D721Med (cell line): Measurements from ENCODE around the gene FAF2.
"Not testable (repeated sequence)": the region's sequence is repeated elsewhere in the genome, so short reads cannot be mapped to it uniquely, and the experiment has no call there.

ENCODE experiments used
- DNase-seq: peaks from one replicate; pipeline ENCODE4 v3.0.0; 2011; ENCODE audit warnings: low spot score; ENCODE audit not compliant: insufficient read length
- FAIRE-seq: peaks from 2 replicates; lab custom pipeline; 2011; peaks lifted over from hg19 to GRCh38; lab: Jason Lieb, UNC
- TF ChIP-seq, protein P1 (sequence below): IDR thresholded peaks from 2 replicates; pipeline ENCODE4 v1.5.1; 2012; ENCODE audit warnings: mild to moderate bottlenecking, control low read depth; ENCODE audit not compliant: insufficient read depth; ENCODE audit errors: missing control alignments

The FAF2 gene

DNA sequence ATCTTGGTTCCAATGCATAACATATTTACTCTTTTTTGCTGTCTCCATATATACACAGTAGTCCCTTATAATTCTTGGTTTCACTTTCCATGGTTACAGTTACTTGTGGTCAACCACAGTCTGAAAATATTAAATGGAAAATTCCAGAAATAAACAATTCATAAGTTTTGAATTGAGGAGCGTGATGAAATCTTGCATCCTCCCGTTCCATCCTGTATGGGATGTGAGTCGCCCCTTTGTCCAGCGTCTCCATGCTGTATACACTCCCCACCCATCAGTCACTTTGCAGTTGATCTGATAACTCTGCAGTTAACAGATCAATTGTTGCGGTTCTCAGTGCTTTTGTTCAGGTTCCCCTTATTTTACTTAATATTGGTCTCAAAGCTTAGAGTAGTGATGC lies 11.5 kb upstream of the FAF2 start:
- TF ChIP-seq, protein P1, sequence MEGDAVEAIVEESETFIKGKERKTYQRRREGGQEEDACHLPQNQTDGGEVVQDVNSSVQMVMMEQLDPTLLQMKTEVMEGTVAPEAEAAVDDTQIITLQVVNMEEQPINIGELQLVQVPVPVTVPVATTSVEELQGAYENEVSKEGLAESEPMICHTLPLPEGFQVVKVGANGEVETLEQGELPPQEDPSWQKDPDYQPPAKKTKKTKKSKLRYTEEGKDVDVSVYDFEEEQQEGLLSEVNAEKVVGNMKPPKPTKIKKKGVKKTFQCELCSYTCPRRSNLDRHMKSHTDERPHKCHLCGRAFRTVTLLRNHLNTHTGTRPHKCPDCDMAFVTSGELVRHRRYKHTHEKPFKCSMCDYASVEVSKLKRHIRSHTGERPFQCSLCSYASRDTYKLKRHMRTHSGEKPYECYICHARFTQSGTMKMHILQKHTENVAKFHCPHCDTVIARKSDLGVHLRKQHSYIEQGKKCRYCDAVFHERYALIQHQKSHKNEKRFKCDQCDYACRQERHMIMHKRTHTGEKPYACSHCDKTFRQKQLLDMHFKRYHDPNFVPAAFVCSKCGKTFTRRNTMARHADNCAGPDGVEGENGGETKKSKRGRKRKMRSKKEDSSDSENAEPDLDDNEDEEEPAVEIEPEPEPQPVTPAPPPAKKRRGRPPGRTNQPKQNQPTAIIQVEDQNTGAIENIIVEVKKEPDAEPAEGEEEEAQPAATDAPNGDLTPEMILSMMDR, result no peak
- DNase-seq (no peak), FAIRE-seq (no peak)

GRCh38 chr5:176438959-176439757 lies 9.0 kb upstream of the FAF2 start:
- DNase-seq (no peak), FAIRE-seq (no peak)
- TF ChIP-seq, protein P1, result no peak

- DNase-seq, result no peak
- FAIRE-seq, result no peak
- TF ChIP-seq, protein P1, result no peak
These were observed 7.1 kb upstream of the FAF2 start for GRCh38 chr5:176440927-176441706.

- no peak for FAIRE-seq
These were observed 6.3 kb upstream of the FAF2 start for GRCh38 chr5:176441921-176442323.

DNA sequence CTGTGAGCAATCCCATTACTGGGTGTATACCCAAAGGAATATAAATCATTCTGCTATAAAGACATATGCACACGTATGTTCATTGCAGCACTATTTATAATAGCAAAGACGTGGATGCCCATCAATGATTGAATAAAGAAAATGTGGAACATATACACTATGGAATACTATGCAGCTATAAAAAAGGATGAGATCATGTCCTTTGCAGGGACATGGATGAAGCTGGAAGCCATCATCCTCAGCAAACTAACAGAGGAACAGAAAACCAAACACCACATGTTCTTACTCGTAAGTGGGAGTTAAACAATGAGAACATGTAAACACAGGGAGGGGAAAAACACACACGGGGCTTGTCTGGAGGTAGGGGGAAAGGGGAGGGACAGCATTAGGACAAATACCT lies 5.3 kb upstream of the FAF2 start:
- not testable (repeated sequence) for FAIRE-seq

More at GRCh38 chr5:176441921-176442323, 6.3 kb upstream of the FAF2 start:
- TF ChIP-seq, protein P1, result no peak
- no peak for DNase-seq

DNA sequence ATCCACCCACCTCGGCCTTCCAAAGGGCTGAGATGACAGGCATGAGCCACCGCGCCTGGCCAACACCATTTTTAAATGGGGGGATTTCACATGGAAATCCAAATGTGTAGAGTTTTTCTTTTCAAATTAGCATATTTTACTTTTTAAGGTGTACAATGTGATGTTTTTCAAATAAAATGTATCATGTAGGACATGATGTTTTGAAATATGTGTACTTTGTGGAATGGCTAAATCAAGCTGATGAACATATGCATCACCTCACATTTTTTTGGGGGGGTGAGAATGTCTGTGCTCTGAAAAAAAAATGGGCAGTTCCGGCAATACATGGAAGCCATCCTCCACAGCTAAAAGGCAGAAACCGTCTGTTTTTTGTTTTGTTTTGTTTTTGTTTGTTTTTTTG lies 3.4 kb upstream of the FAF2 start:
- FAIRE-seq (no peak), DNase-seq (no peak)
- TF ChIP-seq, protein P1, result no peak

More for the DNA sequence above, 5.3 kb upstream of the FAF2 start:
- DNase-seq, result not testable (repeated sequence)

DNA sequence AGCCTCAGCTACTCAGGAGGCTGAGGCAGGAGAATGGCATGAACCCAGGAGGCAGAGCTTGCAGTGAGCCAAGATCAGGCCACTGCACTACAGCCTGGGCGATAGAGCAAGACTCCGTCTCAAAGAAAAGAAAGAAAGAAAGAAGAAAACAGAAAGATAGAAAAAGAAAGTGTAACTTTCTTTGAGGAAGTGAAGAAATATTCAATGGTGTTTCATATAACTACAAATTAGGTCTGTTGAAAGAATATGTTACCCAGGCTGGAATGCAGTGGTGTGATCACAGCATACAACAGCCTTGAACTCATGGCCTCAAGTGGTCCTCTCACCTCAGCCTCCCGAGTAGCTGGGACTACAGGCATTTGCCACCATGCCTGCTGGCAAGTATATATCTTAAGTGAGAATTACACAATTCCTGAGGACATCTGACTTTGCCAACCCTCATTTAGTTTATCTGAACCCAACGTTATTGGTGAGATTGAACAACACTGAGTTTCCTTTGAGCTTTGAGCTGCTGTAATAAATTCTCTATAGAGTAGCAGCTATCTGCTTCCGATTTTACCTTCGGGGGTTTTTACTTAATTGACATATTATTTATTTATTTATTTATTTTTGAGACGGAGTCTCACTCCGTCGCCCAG lies 2.0 kb upstream of the FAF2 start:
- DNase-seq (no peak), FAIRE-seq (no peak)
- TF ChIP-seq, protein P1, result no peak
